ENCODE results near the gene IGF2BP2. TPM values are rescaled to one million over a fixed set of nuclear protein-coding genes. Genes with fewer than 3 reads are reported as not detected.

IGF2BP2 gene
- total and polyA plus RNA-seq, 7 donors: 1.1 to 5.6 (median 2.3) TPM

GRCh38 chr3:185709251-185709955, 115.4 kb downstream of the IGF2BP2 start:
- ATAC-seq (no peak), DNase-seq (no peak)
- H3K27me3 ChIP-seq (ENCODE audit: insufficient read depth in 3 of 3, low read length in 2 of 3): no peaks in the 10 kb centered on the region
- TF ChIP-seq CTCF (IDR thresholded peaks at IDR 0.05): no peak
- H3K36me3 ChIP-seq (ENCODE audit: insufficient read depth in 1 of 2, low read depth in 1 of 2): no peaks in the 10 kb centered on the region
- no peaks in the 10 kb centered on the region for H3K9me3 ChIP-seq
- no peaks in the 10 kb centered on the region for H3K4me1 ChIP-seq
- 30 to 39% (median 31%) methylated on average over 6 of the region's 6 CpGs for WGBS, 3 donors
- no peak overlapping the region for H3K27ac ChIP-seq
- intact Hi-C loops (cut with DNase I): no loop called here
- no peak overlapping the region for H3K4me3 ChIP-seq

DNA sequence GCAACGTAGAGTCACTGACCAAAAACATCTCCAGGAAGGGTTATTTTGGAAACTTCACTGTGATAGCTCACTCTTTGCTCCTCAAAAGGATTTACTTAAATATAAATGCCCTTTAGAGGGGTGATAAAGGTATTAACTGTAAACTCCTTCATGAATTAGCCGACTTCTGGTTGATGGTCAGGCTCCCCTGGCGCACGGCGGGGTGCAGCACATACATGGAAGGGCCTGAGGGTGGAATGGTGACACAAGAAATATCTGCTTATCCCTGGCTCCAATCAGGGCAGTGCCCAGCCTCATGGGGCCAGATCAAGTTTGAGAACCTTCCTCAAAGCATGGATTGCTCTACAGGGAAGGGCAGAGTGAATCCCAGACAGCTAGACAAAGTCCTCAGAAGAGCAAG, 116.5 kb downstream of the IGF2BP2 start:
- ATAC-seq (no peak), DNase-seq (no peak)
- intact Hi-C loops (cut with DNase I): no loop called here
- Histone ChIP-seq H3K9me3 (no peaks in the 10 kb centered on the region), H3K4me3 (no peak overlapping the region), H3K4me1 (no peaks in the 10 kb centered on the region), H3K36me3 (ENCODE audit: insufficient read depth in 1 of 2, low read depth in 1 of 2) (no peaks in the 10 kb centered on the region), H3K27me3 (ENCODE audit: insufficient read depth in 3 of 3, low read length in 2 of 3) (no peaks in the 10 kb centered on the region), H3K27ac (no peak overlapping the region)
- 93% methylated on average over 5 of the region's 5 CpGs for WGBS, 3 donors
- TF ChIP-seq CTCF (IDR thresholded peaks at IDR 0.05): no peak

DNA sequence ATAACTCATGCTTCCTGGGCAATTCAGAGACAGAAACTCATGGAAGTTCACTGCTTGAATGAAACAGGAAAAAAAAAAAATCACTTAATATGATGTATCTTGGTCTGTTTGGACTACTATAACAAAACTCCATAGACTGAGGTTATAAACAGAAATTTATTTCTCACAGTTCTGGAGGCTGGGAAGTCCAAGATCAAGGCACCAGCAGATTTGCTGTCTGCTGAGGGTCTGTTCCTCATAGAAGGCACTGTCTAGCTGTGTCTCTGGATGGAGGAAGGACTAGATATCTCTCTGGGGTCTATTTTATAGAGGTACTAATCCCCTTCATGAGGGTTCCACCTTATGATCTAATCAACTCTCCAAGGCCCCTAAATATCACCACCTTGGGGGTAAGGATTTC, 119.3 kb downstream of the IGF2BP2 start:
- no peaks in the 10 kb centered on the region for H3K4me1 ChIP-seq
- H3K36me3 ChIP-seq (ENCODE audit: insufficient read depth in 1 of 2, low read depth in 1 of 2): no peaks in the 10 kb centered on the region
- ATAC-seq (no peak), DNase-seq (no peak)
- H3K4me3 ChIP-seq: no peak overlapping the region
- no peaks in the 10 kb centered on the region for H3K9me3 ChIP-seq
- TF ChIP-seq CTCF (IDR thresholded peaks at IDR 0.05): no peak
- no peak overlapping the region for H3K27ac ChIP-seq
- intact Hi-C loops (cut with DNase I): no loop called here
- H3K27me3 ChIP-seq (ENCODE audit: insufficient read depth in 3 of 3, low read length in 2 of 3): no peaks in the 10 kb centered on the region

- no peaks in the 10 kb centered on the region for H3K4me1 ChIP-seq
- H3K27me3 ChIP-seq (ENCODE audit: insufficient read depth in 3 of 3, low read length in 2 of 3): no peaks in the 10 kb centered on the region
- intact Hi-C loops (cut with DNase I): no loop called here
- no peak for TF ChIP-seq CTCF (IDR thresholded peaks at IDR 0.05)
- no peak for DNase-seq
- no peaks in the 10 kb centered on the region for H3K9me3 ChIP-seq
- WGBS, 3 donors: 35 to 39% (median 39%) methylated on average over 10 of the region's 10 CpGs
- ATAC-seq: no peak
- no peaks in the 10 kb centered on the region for H3K36me3 ChIP-seq (ENCODE audit: insufficient read depth in 1 of 2, low read depth in 1 of 2)
- H3K27ac ChIP-seq: no peak overlapping the region
- H3K4me3 ChIP-seq: no peak overlapping the region
These were observed 122.3 kb downstream of the IGF2BP2 start for GRCh38 chr3:185702262-185703225.
